IPS-20b (cell line): ENCODE results near the gene SLC2A5.
"Not testable (repeated sequence)": the region's sequence is repeated elsewhere in the genome, so short reads cannot be mapped to it uniquely, and the experiment has no call there.

Source experiments
- H3K27ac ChIP-seq: one replicate; pipeline ENCODE4 v1.5.1; 2013; ENCODE audit warnings: low read length
- H3K27me3 ChIP-seq: 2 replicates; pipeline ENCODE4 v1.6.1; 2013; ENCODE audit warnings: mild to moderate bottlenecking, low read length, inconsistent platforms; ENCODE audit not compliant: insufficient read depth
- H3K36me3 ChIP-seq: 2 replicates; pipeline ENCODE4 v1.6.1; 2013; ENCODE audit warnings: low read depth, mild to moderate bottlenecking, inconsistent platforms, low read length, moderate library complexity; ENCODE audit not compliant: insufficient read depth
- H3K4me1 ChIP-seq: 2 replicates; pipeline ENCODE4 v1.6.1; 2013; ENCODE audit warnings: mild to moderate bottlenecking, control low read depth, inconsistent platforms, low read length, moderate library complexity; ENCODE audit not compliant: insufficient read depth
- H3K4me3 ChIP-seq: 2 replicates; pipeline ENCODE4 v1.5.1; 2013; ENCODE audit warnings: mild to moderate bottlenecking, low read length, inconsistent platforms
- H3K9ac ChIP-seq: 2 replicates; pipeline ENCODE4 v1.6.1; 2013; ENCODE audit warnings: low read depth, mild to moderate bottlenecking, inconsistent platforms, low read length, moderate library complexity
- H3K9me3 ChIP-seq: 2 replicates; pipeline ENCODE4 v1.6.1; 2013; ENCODE audit warnings: mild to moderate bottlenecking, low read depth, low read length, inconsistent platforms; ENCODE audit not compliant: insufficient read depth

SLC2A5 gene

DNA sequence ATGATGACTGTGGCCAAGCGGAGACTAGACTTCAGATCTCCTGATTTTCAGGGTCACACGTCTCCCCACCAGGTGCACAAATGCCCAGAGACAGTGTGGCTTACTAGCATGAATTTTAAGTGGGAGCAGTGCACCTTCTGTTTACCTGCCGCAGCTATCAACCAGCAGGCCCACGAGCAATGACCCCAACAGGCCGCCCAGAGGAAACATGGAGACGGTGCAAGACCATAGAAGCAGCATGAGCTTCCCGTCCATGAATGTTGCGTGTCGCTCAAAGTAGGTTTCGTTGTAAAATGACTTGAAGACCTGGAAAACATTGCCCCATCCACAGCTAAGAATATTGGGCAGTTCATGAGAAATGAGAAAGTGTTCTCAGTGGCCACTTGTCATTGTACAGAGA lies 46.7 kb downstream of the SLC2A5 start:
- Histone ChIP-seq H3K9ac (no peak overlapping the region), H3K27me3 (no peaks in the 10 kb centered on the region), H3K9me3 (no peaks in the 10 kb centered on the region), H3K36me3 (no peaks in the 10 kb centered on the region), H3K4me1 (no peaks in the 10 kb centered on the region), H3K27ac (no peak overlapping the region), H3K4me3 (no peak overlapping the region)

DNA sequence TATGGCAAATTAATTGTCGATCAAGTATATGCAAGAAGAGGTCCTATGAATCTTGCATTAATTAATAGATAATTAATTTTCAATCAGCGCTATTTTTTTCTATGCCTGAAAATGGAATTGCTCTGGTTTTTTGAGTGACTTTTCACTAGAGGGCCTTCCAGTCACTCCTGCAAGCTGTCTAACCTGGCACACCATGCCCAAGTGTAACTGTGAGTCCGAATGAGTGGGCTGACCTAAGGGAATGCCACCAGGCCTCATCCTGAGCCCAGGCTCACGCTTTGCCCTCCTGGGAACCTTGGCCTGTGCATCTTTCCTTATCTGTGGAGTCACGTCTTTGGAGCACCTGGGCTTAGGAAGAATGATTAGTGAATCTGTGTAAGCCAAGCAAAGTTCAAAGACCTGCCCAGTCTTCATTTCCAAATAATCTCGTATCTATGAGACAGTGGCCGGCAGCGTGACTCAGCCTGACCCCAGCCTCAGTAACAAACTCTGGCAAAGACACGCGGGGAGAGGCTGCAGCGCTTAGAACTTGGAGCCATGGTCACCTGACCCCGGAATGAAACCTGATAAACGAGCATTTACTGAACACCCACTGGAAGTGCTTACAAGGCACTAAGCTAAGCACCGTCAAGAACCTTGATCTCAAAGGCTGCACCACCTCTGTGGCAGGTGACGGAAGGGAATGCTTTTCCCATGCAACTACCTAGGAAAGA lies 47.3 kb downstream of the SLC2A5 start:
- not testable (repeated sequence) for H3K27ac ChIP-seq, H3K4me3 ChIP-seq, H3K9me3 ChIP-seq, H3K36me3 ChIP-seq, H3K27me3 ChIP-seq, H3K4me1 ChIP-seq, H3K9ac ChIP-seq

DNA sequence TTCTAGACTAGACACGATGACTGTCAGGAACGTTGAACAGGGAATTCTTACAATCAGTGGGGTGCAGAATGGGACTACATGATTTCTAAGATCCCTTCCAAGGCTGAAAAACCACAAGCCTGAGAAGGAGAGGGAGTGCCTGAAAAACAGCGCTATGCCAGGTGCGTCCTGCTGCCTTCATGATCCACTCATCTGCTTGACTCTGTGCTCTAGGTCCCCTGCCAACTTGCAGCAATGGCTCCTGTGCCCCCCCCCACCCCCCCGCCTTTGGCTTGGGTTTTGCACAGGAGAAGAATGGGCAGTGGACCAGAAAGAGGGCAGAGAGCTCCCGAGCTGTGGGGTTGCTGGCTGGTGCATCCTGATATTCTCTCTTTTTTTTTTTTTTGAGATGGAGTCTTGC lies 49.1 kb downstream of the SLC2A5 start:
- Histone ChIP-seq H3K27me3 (no peaks in the 10 kb centered on the region), H3K9me3 (no peaks in the 10 kb centered on the region), H3K27ac (no peak overlapping the region), H3K36me3 (no peaks in the 10 kb centered on the region), H3K4me3 (no peak overlapping the region), H3K9ac (no peak overlapping the region), H3K4me1 (no peaks in the 10 kb centered on the region)

DNA sequence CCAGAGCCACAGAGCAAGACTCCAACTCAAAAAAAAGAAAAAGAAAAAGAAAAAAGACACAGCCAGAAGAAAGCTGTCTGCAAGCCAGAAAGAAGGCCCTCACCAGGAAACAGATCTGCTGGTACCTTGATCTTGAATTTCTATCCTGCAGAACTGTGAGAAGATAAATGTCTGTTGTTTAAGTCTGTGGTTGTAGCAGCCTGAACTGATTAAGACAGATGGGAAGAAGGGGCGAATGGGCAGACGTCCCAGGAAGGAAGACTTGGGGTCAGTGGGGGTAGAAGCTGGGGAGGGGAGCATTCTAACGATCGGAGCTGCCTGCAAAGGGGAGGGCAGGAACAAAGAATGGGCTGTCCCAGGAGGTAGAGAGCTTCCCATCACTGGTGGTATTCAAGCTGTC lies 49.5 kb downstream of the SLC2A5 start:
- no peaks in the 10 kb centered on the region for H3K36me3 ChIP-seq
- H3K27ac ChIP-seq, result no peak overlapping the region

DNA sequence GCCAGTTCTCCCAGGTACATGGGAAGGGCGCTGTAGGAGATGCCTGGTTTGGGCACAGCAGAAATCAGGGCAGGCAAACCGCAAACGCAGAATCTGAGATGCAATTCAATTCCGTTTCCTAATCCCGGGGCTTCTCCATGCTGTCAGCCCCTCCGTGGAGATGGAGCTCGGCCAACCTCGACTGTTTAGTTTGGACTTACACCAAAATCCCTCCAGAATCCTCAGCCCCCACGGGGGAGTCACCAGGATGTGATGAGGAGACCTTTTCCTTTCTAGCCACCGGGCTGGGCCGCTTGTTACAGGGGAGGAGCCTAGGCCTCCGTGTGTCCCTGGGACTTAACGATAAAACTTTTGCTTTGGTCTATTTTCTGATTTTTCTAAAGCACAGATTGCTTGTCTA lies 51.1 kb downstream of the SLC2A5 start:
- H3K36me3 ChIP-seq, result no peaks in the 10 kb centered on the region
- no peak overlapping the region for H3K9ac ChIP-seq
- H3K9me3 ChIP-seq, result no peaks in the 10 kb centered on the region
- H3K27me3 ChIP-seq, result no peaks in the 10 kb centered on the region
- H3K4me3 ChIP-seq, result no peak overlapping the region
- H3K27ac ChIP-seq, result no peak overlapping the region
- H3K4me1 ChIP-seq, result no peaks in the 10 kb centered on the region

More for the DNA sequence above, 49.5 kb downstream of the SLC2A5 start:
- no peaks in the 10 kb centered on the region for H3K4me1 ChIP-seq
- no peaks in the 10 kb centered on the region for H3K9me3 ChIP-seq
- no peak overlapping the region for H3K9ac ChIP-seq
- H3K4me3 ChIP-seq, result no peak overlapping the region
- no peaks in the 10 kb centered on the region for H3K27me3 ChIP-seq

DNA sequence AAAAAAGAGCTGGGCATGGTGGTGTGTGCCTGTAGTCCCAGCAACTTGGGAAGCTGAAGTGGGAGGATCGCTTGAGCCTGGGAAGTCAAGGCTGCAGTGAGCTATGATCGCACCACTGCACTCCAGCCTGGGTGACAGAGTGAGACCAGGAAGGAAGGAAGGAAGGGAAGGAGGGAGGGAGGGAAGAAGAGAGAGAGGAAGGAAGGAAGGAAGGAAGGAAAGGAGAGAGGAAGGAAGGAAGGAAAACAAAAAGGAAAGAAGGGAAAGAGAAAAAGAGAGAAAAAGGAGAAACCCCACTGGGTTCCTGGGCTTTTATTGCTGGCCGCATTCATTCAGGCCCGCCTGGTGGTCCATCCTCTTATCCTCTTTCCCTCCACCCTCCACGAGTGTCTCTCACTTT lies 53.0 kb downstream of the SLC2A5 start:
- no peak overlapping the region for H3K4me3 ChIP-seq

DNA sequence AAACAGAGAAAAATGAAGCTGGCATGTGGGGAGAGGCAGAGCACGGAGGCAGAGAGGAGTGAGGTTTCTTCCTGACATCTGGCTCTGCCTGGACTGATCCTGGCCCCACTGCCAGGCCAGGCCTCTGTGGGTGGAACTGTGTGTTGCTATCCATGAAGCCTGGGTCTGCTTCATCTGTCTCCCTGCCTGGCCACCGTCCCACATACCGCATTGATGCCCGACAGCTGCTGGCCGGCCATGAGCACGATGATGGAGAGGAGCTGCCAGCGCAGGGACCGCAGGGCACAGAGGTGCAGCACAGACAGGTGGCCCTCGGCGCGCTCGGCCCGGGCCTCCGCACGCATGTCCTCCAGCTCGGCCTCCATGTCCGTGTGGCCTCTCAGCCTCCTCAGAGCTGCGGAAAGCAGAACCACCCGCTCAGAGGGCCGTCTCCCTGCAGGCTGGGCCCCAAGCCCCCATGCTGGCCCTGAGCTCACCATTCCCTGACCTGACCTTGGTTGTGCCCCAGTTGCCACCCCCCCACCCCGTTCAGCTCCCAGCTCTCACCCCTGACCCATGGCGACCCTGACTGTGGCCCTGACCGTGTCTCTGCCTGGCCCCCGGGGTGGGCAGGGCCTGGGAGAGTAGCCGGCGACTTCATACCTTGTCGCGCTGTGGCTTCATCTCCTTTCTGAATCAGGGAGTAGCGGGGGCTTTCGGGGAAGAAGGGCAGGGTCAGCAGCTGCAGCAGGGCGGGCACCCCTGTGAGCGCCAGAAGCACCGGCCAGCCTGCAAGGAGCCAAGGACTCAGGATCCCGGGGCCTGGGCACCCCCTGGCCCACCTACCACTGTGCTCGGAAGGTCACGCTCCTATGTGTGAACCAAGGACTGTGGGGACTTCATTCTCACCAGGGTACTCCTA lies 54.7 kb downstream of the SLC2A5 start:
- Histone ChIP-seq H3K27ac (no peak overlapping the region), H3K36me3 (no peaks in the 10 kb centered on the region), H3K4me3 (no peak overlapping the region), H3K9me3 (no peaks in the 10 kb centered on the region), H3K27me3 (no peaks in the 10 kb centered on the region), H3K4me1 (no peaks in the 10 kb centered on the region), H3K9ac (no peak overlapping the region)

More for the DNA sequence above, 53.0 kb downstream of the SLC2A5 start:
- H3K36me3 ChIP-seq, result no peaks in the 10 kb centered on the region
- H3K4me1 ChIP-seq, result no peaks in the 10 kb centered on the region
- H3K9ac ChIP-seq, result no peak overlapping the region
- H3K27me3 ChIP-seq, result no peaks in the 10 kb centered on the region
- no peaks in the 10 kb centered on the region for H3K9me3 ChIP-seq
- H3K27ac ChIP-seq, result no peak overlapping the region

DNA sequence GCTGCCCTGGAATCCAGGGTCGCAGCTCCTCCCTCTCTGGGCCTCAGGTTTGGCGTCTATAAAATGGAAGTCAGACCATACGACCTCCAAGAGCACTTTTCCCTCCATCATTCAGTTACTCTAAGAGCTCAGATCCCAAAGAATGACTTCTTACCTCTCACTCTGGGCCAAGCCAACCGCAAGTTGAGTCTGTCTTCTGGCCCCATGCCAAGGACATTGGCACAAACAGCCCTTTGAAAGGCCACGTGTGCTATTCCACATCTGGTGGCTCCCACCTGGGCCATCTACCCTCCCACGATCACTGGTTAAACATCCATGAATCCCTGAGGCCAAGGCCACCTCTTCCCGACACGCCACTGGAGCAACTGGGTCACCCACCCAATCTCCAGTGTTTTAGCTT lies 55.6 kb downstream of the SLC2A5 start:
- Histone ChIP-seq H3K4me1 (no peaks in the 10 kb centered on the region), H3K9me3 (no peaks in the 10 kb centered on the region), H3K27ac (no peak overlapping the region), H3K36me3 (no peaks in the 10 kb centered on the region), H3K27me3 (no peaks in the 10 kb centered on the region), H3K9ac (no peak overlapping the region), H3K4me3 (no peak overlapping the region)

DNA sequence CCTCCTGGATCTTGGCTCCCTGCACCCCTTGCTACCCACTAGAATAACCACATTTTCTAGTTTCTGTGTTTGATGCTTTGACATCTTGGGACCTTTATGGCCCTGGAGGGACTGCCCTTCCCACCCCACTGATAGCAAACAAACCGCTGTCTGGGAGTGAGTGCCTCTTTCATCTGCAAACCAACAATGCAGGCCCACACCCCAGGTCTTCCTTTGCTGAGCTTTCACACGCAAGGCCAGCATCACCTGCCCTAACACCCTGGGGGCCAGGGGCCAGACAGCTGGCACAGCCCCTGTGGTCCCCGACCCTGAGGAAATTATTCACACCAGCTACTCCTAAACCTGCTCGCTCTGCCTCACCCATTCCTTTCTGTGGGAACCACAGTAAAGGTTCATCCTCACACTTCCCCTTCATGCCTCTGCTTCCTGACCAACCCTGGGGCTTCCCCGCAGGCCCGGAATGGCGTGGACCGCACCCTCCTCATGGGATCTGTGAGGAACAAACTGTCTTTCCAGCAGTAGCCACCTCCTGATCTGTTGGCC lies 58.6 kb downstream of the SLC2A5 start:
- Histone ChIP-seq H3K27ac (no peak overlapping the region), H3K9ac (no peak overlapping the region), H3K4me1 (no peaks in the 10 kb centered on the region), H3K36me3 (no peaks in the 10 kb centered on the region), H3K9me3 (no peaks in the 10 kb centered on the region), H3K27me3 (no peaks in the 10 kb centered on the region), H3K4me3 (no peak overlapping the region)

DNA sequence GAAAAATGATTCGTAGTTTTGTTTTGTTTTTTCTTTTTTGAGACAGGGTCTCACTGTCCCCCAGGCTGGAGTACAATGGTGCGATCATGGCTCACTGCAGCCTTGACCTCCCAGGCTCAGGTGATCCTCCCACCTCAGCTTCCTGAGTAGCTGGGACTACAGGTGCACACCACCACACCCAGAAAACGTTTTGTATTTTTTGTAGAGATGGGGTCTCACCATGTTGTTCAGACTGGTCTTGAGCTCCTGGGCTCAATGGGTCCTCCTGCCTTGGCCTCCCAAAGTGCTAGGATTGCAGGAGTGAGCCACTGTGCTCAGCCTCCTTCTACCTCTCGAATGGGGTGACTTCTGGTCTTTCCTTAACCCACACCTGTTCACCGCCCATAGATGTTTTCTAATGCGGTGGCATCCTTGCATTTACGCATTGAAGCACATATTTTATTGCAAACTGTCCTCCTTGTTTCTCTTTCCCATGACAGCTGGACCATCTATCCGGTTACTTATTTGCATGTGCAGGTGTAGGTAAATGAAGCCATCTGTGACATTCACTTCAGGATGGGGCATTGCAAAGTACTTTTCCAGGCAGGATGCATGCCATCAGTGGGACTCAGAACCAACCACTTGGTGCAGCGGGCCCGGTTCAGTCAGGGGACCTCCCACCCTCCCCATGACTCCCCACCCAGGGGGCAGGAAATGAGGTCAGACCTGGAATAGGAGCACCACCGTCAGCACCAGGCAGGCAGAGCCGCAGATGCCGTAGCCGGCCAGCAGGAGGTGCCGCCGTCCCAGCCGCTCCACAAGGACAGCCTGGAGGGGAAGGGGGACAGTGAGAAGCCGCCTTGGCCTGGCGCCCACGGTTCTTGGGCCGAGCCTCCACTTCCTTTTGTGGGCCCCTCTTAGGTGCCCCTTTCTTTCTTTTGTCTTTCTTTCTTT lies 59.7 kb downstream of the SLC2A5 start:
- H3K36me3 ChIP-seq, result no peaks in the 10 kb centered on the region
- H3K4me1 ChIP-seq, result peaks cover 3% of the 10 kb centered on the region; the same call in 1 of the 2 replicates
- H3K4me3 ChIP-seq, result no peak overlapping the region
- H3K27me3 ChIP-seq, result peaks cover 3% of the 10 kb centered on the region; the same call in 1 of the 2 replicates
- no peaks in the 10 kb centered on the region for H3K9me3 ChIP-seq
- H3K27ac ChIP-seq, result no peak overlapping the region
- no peak overlapping the region for H3K9ac ChIP-seq

DNA sequence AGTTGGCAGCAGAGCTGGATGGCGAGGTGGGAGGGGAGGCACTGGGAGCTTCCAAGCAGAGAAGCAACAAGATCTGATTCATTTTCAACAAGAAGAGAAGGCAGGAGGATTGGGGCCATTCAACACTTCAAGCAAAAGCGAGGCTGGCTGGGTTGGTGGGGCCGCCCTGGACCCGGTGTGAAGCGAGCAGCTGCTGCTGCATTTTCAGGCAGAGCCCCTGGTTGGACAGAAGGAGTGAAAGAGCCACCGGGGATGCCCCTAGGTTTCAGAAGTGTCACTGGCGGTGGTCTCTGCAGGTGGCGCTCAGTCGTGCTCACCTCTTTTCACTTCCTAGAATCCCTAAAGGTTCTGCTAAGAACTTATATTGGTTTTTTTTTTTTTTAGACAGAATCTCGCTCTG lies 61.2 kb downstream of the SLC2A5 start:
- Histone ChIP-seq H3K4me1 (peaks cover 3% of the 10 kb centered on the region; the same call in 1 of the 2 replicates), H3K27ac (no peak overlapping the region)

More for the DNA sequence above, 61.2 kb downstream of the SLC2A5 start:
- Histone ChIP-seq H3K27me3 (peaks cover 7% of the 10 kb centered on the region; the same call in 1 of the 2 replicates), H3K9me3 (no peaks in the 10 kb centered on the region), H3K4me3 (no peak overlapping the region), H3K9ac (no peak overlapping the region), H3K36me3 (no peaks in the 10 kb centered on the region)
